H9 (cell line): Measurements from ENCODE around the gene THUMPD1. TPM values are rescaled to one million over a fixed set of nuclear protein-coding genes. Genes with fewer than 3 reads are reported as not detected.

Experiments used
- DNase-seq: peaks from one replicate; pipeline ENCODE4 v3.0.0-alpha.2; 2017
- H2AFZ ChIP-seq: one replicate; pipeline ENCODE4 v1.6.1; 2013; ENCODE audit warnings: mild to moderate bottlenecking, low read length, control low read depth, moderate library complexity
- H2AK5ac ChIP-seq: 2 replicates; pipeline ENCODE4 v1.6.1; 2013; ENCODE audit warnings: low read length, control low read depth, mixed read lengths; ENCODE audit not compliant: insufficient read length
- H2BK120ac ChIP-seq: one replicate; pipeline ENCODE4 v1.6.1; 2013; ENCODE audit warnings: low read depth, mild to moderate bottlenecking, low read length, control low read depth, inconsistent platforms; ENCODE audit not compliant: poor library complexity, severe bottlenecking
- H2BK12ac ChIP-seq: 2 replicates; pipeline ENCODE4 v1.6.1; 2013; ENCODE audit warnings: low read length, control low read depth, mixed read lengths, low read depth; ENCODE audit not compliant: insufficient read length
- H2BK15ac ChIP-seq: 2 replicates; pipeline ENCODE4 v1.6.1; 2013; ENCODE audit warnings: low read depth, low read length, control low read depth
- H2BK20ac ChIP-seq: one replicate; pipeline ENCODE4 v1.6.1; 2013; ENCODE audit warnings: low read depth, mild to moderate bottlenecking, low read length, control low read depth, inconsistent platforms; ENCODE audit not compliant: poor library complexity, severe bottlenecking
- H2BK5ac ChIP-seq: 2 replicates; pipeline ENCODE4 v1.6.1; 2013; ENCODE audit warnings: low read length, control low read depth, mixed read lengths; ENCODE audit not compliant: insufficient read length
- H3K14ac ChIP-seq: 2 replicates; pipeline ENCODE4 v1.6.1; 2013; ENCODE audit warnings: low read length, control low read depth; ENCODE audit not compliant: insufficient read depth
- H3K18ac ChIP-seq: 2 replicates; pipeline ENCODE4 v1.6.1; 2013; ENCODE audit warnings: low read depth, mild to moderate bottlenecking, mixed read lengths, low read length, control low read depth; ENCODE audit not compliant: insufficient read length
- H3K23ac ChIP-seq: 2 replicates; pipeline ENCODE4 v1.6.1; 2013; ENCODE audit warnings: low read length, control low read depth, mixed read lengths, low read depth; ENCODE audit not compliant: insufficient read length
- H3K23me2 ChIP-seq: 2 replicates; pipeline ENCODE4 v1.6.1; 2013; ENCODE audit warnings: low read depth, mild to moderate bottlenecking, mixed read lengths, low read length, control low read depth; ENCODE audit not compliant: insufficient read length, poor library complexity, severe bottlenecking
- H3K27ac ChIP-seq: 2 replicates; pipeline ENCODE4 v1.5.1; 2013; ENCODE audit warnings: low read length, control low read depth, mixed read lengths, low read depth; ENCODE audit not compliant: insufficient read length
- H3K27me3 ChIP-seq: 2 replicates; pipeline ENCODE4 v1.6.1; 2013; ENCODE audit warnings: low read length, control low read depth, inconsistent platforms; ENCODE audit not compliant: insufficient read depth
- H3K4ac ChIP-seq: 2 replicates; pipeline ENCODE4 v1.6.1; 2013; ENCODE audit warnings: low read depth, mild to moderate bottlenecking, control low read depth, inconsistent platforms, low read length, moderate library complexity
- H3K4me1 ChIP-seq: 2 replicates; pipeline ENCODE4 v1.6.1; 2013; ENCODE audit warnings: low read length, control low read depth, inconsistent platforms; ENCODE audit not compliant: insufficient read depth
- H3K4me2 ChIP-seq: 2 replicates; pipeline ENCODE4 v1.6.1; 2013; ENCODE audit warnings: low read length, control low read depth, mixed read lengths; ENCODE audit not compliant: insufficient read length, insufficient read depth
- H3K56ac ChIP-seq: 2 replicates; pipeline ENCODE4 v1.6.1; 2013; ENCODE audit warnings: low read depth, mild to moderate bottlenecking, mixed read lengths, low read length, control low read depth; ENCODE audit not compliant: insufficient read length
- H3K79me1 ChIP-seq: 2 replicates; pipeline ENCODE4 v1.6.1; 2013; ENCODE audit warnings: low read depth, mild to moderate bottlenecking, moderate library complexity, low read length, control low read depth, inconsistent platforms; ENCODE audit not compliant: insufficient read depth, poor library complexity, severe bottlenecking
- H3K79me2 ChIP-seq: 2 replicates; pipeline ENCODE4 v1.6.1; 2013; ENCODE audit warnings: low read length, control low read depth, inconsistent platforms; ENCODE audit not compliant: insufficient read depth
- H3K9ac ChIP-seq: 2 replicates; pipeline ENCODE4 v1.6.1; 2013; ENCODE audit warnings: low read length, control low read depth, mixed read lengths; ENCODE audit not compliant: insufficient read length; ENCODE audit errors: extremely low read depth
- H3K9me3 ChIP-seq: one replicate; pipeline ENCODE4 v1.6.1; 2013; ENCODE audit warnings: low read depth, low read length, inconsistent platforms; ENCODE audit not compliant: control insufficient read depth
- H3T11ph ChIP-seq: one replicate; pipeline ENCODE4 v1.6.1; 2013; ENCODE audit warnings: mild to moderate bottlenecking, low read length, control low read depth, inconsistent platforms
- H4K20me1 ChIP-seq: one replicate; pipeline ENCODE4 v1.6.1; 2013; ENCODE audit not compliant: control insufficient read depth, insufficient read length, insufficient read depth
- H4K5ac ChIP-seq: 2 replicates; pipeline ENCODE4 v1.6.1; 2013; ENCODE audit warnings: low read depth, mild to moderate bottlenecking, mixed read lengths, low read length, control low read depth; ENCODE audit not compliant: insufficient read length
- H4K8ac ChIP-seq: replicated peaks from 2 replicates; pipeline ENCODE4 v1.6.1; 2013; ENCODE audit warnings: low read length, control low read depth, mixed read lengths, low read depth; ENCODE audit not compliant: insufficient read length
- H4K91ac ChIP-seq: 2 replicates; pipeline ENCODE4 v1.6.1; 2013; ENCODE audit warnings: low read depth, mild to moderate bottlenecking, moderate library complexity, mixed read lengths, low read length, control low read depth; ENCODE audit not compliant: insufficient read length
- H3K27ac Mint-ChIP-seq, 3 experiments: 2 replicates in 2 of 3; 3 replicates in 1 of 3; pipeline ENCODE4 v1.8.0; 2020 to 2021; ENCODE audit warnings: mixed read lengths in 3 of 3, mild to moderate bottlenecking in 1 of 3, moderate library complexity in 1 of 3
- H3K27me3 Mint-ChIP-seq: 2 replicates; pipeline ENCODE4 v1.8.0; 2021; ENCODE audit warnings: low read depth, mild to moderate bottlenecking, moderate library complexity, mixed read lengths
- H3K36me3 Mint-ChIP-seq, 3 experiments: 2 replicates in 2 of 3; 3 replicates in 1 of 3; pipeline ENCODE4 v1.8.0; 2020 to 2021; ENCODE audit warnings: low read depth in 3 of 3, mixed read lengths in 3 of 3; ENCODE audit not compliant: insufficient read depth in 1 of 3
- H3K4me1 Mint-ChIP-seq, 2 experiments: 2 replicates each; pipeline ENCODE4 v1.8.0; 2020; ENCODE audit warnings: mixed read lengths in 2 of 2
- H3K4me3 Mint-ChIP-seq, 2 experiments: 2 replicates in 1 of 2; 3 replicates in 1 of 2; pipeline ENCODE4 v1.8.0; 2020 to 2021; ENCODE audit warnings: mild to moderate bottlenecking in 2 of 2, mixed read lengths in 2 of 2, moderate library complexity in 1 of 2
- H3K9me3 Mint-ChIP-seq, 2 experiments: 2 replicates in 1 of 2; 3 replicates in 1 of 2; pipeline ENCODE4 v1.8.0; 2020; ENCODE audit warnings: mild to moderate bottlenecking in 2 of 2, mixed read lengths in 2 of 2, moderate library complexity in 1 of 2
- CTCF ChIP-seq: fragments of 200-600 bp; sonication (generic); conservative IDR thresholded peaks from 3 replicates; pipeline ENCODE4 v1.8.0; 2021; ENCODE audit warnings: antibody characterized with exemption, mild to moderate bottlenecking
- WGBS: extraction: QIAGEN DNeasy Blood & Tissue Kit; methylation state at CpG from one replicate; pipeline ENCODE4 v1.1.7; 2013; ENCODE audit warnings: missing lambda C conversion rate, low lambda C conversion rate, mixed read lengths; ENCODE audit not compliant: insufficient read length; ENCODE audit errors: extremely low coverage; 5-methylcytosine and 5-hydroxymethylcytosine counted together
- total RNA-seq: library from RNA; stranded (reverse); gene quantifications from 2 replicates; pipeline ENCODE4 v1.2.1, GENCODE V29; 2021

THUMPD1 gene
- total RNA-seq, 1 experiment from 2014 or later, result 51.3 TPM

GRCh38 chr16:20773679-20774078, 32.1 kb upstream of the THUMPD1 start:
- no peaks in the 10 kb centered on the region for H3K9me3 Mint-ChIP-seq

More at GRCh38 chr16:20773679-20774078, 32.1 kb upstream of the THUMPD1 start:
- H4K20me1 ChIP-seq, result no peaks in the 10 kb centered on the region
- no peak overlapping the region for H4K8ac ChIP-seq
- DNase-seq, result no peak
- no peaks in the 10 kb centered on the region for H3K79me1 ChIP-seq
- Mint-ChIP-seq H3K27ac (no peak overlapping the region), H3K36me3 (no peaks in the 10 kb centered on the region), H3K27me3 (0 out of 2 replicates have a peak, but pooled peaks cover 3% of the 10 kb centered on the region), H3K4me1 (no peaks in the 10 kb centered on the region), H3K4me3 (no peak overlapping the region)
- H2BK5ac ChIP-seq, result no peak overlapping the region
- H3K79me2 ChIP-seq, result no peaks in the 10 kb centered on the region
- H3K23me2 ChIP-seq, result no peaks in the 10 kb centered on the region
- no CpG with 5 or more reads among the region's 3 CpGs for WGBS
- no peak overlapping the region for H4K5ac ChIP-seq
- H3T11ph ChIP-seq, result no peak overlapping the region
- no peak overlapping the region for H3K56ac ChIP-seq
- H3K4me1 ChIP-seq, result no peaks in the 10 kb centered on the region
- H2AK5ac ChIP-seq, result no peak overlapping the region
- no peak overlapping the region for H4K91ac ChIP-seq
- H2AFZ ChIP-seq, result no peak overlapping the region
- H2BK15ac ChIP-seq, result no peak overlapping the region
- H3K4me2 ChIP-seq, result no peak overlapping the region
- TF ChIP-seq CTCF, result no peak
- H3K4ac ChIP-seq, result no peak overlapping the region
- H3K23ac ChIP-seq, result no peak overlapping the region
- no peak overlapping the region for H3K14ac ChIP-seq
- H3K18ac ChIP-seq, result no peak overlapping the region
- no peak overlapping the region for H2BK12ac ChIP-seq
- H2BK120ac ChIP-seq, result no peak overlapping the region
- H3K27me3 ChIP-seq, result no peaks in the 10 kb centered on the region
- no peak overlapping the region for H3K27ac ChIP-seq
- H3K9ac ChIP-seq, result no peak overlapping the region
- no peaks in the 10 kb centered on the region for H3K9me3 ChIP-seq
- no peak overlapping the region for H2BK20ac ChIP-seq
